Measurements from ENCODE around the gene CSE1L. TPM values are rescaled to one million over a fixed set of nuclear protein-coding genes. Genes with fewer than 3 reads are reported as not detected.
"Not testable (repeated sequence)": the region's sequence is repeated elsewhere in the genome, so short reads cannot be mapped to it uniquely, and the experiment has no call there.

Gene CSE1L
- total RNA-seq, 1 donor: 154 TPM

- H3K4me3 ChIP-seq (ENCODE audit: low read depth, low read length): no peak overlapping the region
- TF ChIP-seq CTCF (IDR thresholded peaks at IDR 0.05; ENCODE audit: insufficient read depth, low read length): no peak
- DNase-seq (ENCODE audit: low read depth): no peak
These were observed 58.2 kb downstream of the CSE1L start for GRCh38 chr20:49104365-49104648.

DNA sequence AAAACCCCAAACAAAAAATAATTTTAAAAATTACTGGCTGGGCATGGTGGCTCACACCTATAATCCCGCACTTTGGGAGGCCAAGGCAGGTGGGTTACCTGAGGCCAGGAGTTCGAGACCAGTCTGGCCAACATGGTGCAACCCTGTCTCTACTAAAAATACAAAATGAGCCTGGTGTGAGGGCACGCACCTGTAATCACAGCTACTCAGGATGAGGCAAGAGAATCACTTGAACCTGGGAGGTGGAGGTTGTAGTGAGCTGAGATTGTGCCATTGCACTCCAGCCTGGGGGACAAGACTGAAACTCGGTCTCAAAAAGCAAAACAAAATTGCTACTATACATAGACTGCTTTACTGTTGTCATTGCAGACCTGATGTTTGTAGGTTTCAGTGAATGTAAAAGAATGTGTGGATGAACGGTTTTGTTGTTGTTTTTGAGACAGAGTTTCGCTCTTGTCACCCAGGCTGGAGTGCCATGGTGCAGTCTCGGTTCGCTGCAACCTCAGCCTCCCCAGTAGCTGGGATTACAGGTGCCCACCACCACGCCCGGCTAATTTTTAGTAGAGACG is 59.0 kb downstream of the CSE1L start:
- not testable (repeated sequence) for DNase-seq (ENCODE audit: low read depth)

DNA sequence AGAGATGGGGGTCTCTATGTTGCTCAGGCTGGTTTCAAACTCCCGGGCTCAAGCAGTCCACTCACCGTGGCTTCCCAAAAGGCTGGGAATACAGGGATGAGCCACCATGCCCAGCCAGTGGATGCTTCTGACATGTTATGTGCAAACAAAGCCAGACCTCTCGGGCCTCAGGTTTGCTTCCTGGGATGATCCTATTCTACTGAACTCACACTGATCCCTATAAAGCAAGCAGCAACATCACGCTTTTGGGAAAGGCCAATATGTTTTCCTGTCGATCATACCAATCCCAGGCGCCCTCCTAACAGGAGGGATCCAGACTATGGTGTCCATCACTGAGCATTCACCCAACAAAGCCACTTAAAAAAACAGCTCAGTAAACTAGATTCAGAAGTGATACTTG is 60.2 kb downstream of the CSE1L start:
- no peak for DNase-seq (ENCODE audit: low read depth)
- H3K4me3 ChIP-seq (ENCODE audit: low read depth, low read length): no peak overlapping the region
- TF ChIP-seq CTCF (IDR thresholded peaks at IDR 0.05; ENCODE audit: insufficient read depth, low read length): no peak

More for the DNA sequence above, 59.0 kb downstream of the CSE1L start:
- H3K4me3 ChIP-seq (ENCODE audit: low read depth, low read length): not testable (repeated sequence)

DNA sequence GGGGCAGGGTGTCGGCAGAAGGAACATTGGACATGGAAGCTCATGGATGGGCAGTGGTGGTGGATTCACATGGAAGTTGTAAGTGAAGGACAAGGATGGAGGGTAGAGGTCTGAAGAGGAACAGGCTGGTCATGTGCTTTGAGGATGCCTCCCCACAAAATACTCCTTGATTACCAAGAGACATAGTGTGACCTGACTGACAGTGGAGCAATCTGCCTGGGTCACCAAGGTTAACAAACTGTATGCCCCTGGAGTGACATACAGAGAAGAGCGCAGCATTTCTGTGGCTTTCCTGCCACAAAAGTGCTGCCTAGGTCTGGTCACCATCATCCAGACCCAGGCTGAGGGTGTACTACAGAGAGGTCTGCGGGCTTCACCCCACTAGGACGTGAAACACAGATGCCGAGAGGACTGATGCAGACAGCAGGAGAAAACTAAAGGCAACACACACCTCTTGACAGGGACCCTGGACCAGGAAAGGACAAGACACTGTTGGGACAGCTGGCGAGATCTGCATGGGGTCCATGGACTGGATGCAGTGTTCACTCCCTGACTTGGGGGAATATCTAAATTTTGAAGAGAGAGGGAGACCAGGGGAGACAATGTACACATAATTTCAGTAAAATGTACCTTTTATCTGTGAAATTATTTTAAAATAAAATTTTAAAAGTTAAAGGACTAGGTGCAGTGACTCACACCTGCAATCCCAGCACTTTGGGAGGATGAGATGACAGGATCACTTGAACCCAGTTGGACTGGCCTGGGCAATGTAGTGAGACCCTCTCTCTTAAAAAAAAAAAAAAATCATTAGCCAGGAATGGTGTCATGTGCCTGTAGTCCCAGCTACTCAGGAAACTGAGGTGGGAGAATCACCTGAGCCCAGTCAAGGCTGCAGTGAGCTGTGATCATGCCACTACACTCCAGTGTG is 64.9 kb downstream of the CSE1L start:
- no peak overlapping the region for H3K4me3 ChIP-seq (ENCODE audit: low read depth, low read length)
- TF ChIP-seq CTCF (IDR thresholded peaks at IDR 0.05; ENCODE audit: insufficient read depth, low read length): no peak
- no peak for DNase-seq (ENCODE audit: low read depth)

GRCh38 chr20:49112596-49113274 is 66.6 kb downstream of the CSE1L start:
- H3K4me3 ChIP-seq (ENCODE audit: low read depth, low read length): no peak overlapping the region
- DNase-seq (ENCODE audit: low read depth): no peak
- TF ChIP-seq CTCF (IDR thresholded peaks at IDR 0.05; ENCODE audit: insufficient read depth, low read length): no peak

- DNase-seq (ENCODE audit: low read depth): peak; percentile 74
These were observed 69.5 kb downstream of the CSE1L start for GRCh38 chr20:49115564-49115963.

More at GRCh38 chr20:49115564-49115963, 69.5 kb downstream of the CSE1L start:
- TF ChIP-seq CTCF (IDR thresholded peaks at IDR 0.05; ENCODE audit: insufficient read depth, low read length): peak; percentile 32
- no peak overlapping the region for H3K4me3 ChIP-seq (ENCODE audit: low read depth, low read length)

All from fibroblast of the aortic adventitia (primary cell).